Stomach (tissue), 4 donors: ENCODE results near the gene SLC35F2.

Experiments used
- POLR2AphosphoS5 ChIP-seq, 3 donors: sonication (generic); formaldehyde crosslinking; IDR thresholded peaks; one replicate each; pipeline ENCODE4 v1.6.1; 2016; ENCODE audit warnings: antibody characterized with exemption in 3 of 3
- TF ChIP-seq, protein P1 (sequence below), 7 experiments: fragments of 450-650 bp in 4 of 7; fragments of 200-600 bp in 3 of 7; sonication (generic) in 3 of 7; IDR thresholded peaks; one replicate each; pipeline ENCODE4 v1.5.1; 2016 to 2019; ENCODE audit warnings: antibody characterized with exemption in 7 of 7, control low read depth in 2 of 7, mild to moderate bottlenecking in 1 of 7

GRCh38 chr11:107860688-107861087, 2.1 kb upstream of the SLC35F2 start:
- TF ChIP-seq, protein P1, sequence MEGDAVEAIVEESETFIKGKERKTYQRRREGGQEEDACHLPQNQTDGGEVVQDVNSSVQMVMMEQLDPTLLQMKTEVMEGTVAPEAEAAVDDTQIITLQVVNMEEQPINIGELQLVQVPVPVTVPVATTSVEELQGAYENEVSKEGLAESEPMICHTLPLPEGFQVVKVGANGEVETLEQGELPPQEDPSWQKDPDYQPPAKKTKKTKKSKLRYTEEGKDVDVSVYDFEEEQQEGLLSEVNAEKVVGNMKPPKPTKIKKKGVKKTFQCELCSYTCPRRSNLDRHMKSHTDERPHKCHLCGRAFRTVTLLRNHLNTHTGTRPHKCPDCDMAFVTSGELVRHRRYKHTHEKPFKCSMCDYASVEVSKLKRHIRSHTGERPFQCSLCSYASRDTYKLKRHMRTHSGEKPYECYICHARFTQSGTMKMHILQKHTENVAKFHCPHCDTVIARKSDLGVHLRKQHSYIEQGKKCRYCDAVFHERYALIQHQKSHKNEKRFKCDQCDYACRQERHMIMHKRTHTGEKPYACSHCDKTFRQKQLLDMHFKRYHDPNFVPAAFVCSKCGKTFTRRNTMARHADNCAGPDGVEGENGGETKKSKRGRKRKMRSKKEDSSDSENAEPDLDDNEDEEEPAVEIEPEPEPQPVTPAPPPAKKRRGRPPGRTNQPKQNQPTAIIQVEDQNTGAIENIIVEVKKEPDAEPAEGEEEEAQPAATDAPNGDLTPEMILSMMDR (IDR thresholded peaks at IDR 0.05), result no peak
- TF ChIP-seq POLR2AphosphoS5 (IDR thresholded peaks at IDR 0.05), result no peak
